ENCODE results near the gene PKIB.

DNA sequence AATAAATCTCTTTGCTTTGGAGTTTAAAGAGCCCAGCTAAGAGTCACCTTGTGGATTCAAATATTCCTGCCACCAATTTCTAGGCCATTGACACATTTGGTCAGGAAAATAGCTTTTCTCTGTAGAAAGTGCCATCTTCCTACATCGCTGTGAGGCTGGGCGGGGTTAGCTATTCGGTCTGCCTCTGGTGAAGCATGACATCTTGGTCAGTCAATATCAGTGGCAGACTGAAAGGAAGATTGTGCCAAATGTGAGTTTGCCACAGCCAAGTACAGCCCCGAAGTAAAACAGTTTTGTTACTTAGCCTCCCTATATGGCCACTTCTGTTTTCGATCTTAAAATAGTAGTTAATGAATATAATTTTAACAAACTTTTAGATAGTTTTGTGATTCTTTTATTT lies 103.9 kb downstream of the PKIB start:
- TF ChIP-seq, protein P1, sequence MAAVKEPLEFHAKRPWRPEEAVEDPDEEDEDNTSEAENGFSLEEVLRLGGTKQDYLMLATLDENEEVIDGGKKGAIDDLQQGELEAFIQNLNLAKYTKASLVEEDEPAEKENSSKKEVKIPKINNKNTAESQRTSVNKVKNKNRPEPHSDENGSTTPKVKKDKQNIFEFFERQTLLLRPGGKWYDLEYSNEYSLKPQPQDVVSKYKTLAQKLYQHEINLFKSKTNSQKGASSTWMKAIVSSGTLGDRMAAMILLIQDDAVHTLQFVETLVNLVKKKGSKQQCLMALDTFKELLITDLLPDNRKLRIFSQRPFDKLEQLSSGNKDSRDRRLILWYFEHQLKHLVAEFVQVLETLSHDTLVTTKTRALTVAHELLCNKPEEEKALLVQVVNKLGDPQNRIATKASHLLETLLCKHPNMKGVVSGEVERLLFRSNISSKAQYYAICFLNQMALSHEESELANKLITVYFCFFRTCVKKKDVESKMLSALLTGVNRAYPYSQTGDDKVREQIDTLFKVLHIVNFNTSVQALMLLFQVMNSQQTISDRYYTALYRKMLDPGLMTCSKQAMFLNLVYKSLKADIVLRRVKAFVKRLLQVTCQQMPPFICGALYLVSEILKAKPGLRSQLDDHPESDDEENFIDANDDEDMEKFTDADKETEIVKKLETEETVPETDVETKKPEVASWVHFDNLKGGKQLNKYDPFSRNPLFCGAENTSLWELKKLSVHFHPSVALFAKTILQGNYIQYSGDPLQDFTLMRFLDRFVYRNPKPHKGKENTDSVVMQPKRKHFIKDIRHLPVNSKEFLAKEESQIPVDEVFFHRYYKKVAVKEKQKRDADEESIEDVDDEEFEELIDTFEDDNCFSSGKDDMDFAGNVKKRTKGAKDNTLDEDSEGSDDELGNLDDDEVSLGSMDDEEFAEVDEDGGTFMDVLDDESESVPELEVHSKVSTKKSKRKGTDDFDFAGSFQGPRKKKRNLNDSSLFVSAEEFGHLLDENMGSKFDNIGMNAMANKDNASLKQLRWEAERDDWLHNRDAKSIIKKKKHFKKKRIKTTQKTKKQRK (IDR thresholded peaks at IDR 0.05; ENCODE audit: low read depth, low read length): no peak
- TF ChIP-seq EP300 (IDR thresholded peaks at IDR 0.05; ENCODE audit: borderline replicate concordance in 1 of 2, control insufficient read depth in 1 of 2, low read depth in 2 of 2, low read length in 2 of 2) (no peak), SRF (IDR thresholded peaks at IDR 0.05; ENCODE audit: low read depth in 2 of 2, low read length in 2 of 2) (no peak), TAF1 (IDR thresholded peaks at IDR 0.05; ENCODE audit: borderline replicate concordance, low read depth, low read length) (no peak)
- TF ChIP-seq, protein P2, sequence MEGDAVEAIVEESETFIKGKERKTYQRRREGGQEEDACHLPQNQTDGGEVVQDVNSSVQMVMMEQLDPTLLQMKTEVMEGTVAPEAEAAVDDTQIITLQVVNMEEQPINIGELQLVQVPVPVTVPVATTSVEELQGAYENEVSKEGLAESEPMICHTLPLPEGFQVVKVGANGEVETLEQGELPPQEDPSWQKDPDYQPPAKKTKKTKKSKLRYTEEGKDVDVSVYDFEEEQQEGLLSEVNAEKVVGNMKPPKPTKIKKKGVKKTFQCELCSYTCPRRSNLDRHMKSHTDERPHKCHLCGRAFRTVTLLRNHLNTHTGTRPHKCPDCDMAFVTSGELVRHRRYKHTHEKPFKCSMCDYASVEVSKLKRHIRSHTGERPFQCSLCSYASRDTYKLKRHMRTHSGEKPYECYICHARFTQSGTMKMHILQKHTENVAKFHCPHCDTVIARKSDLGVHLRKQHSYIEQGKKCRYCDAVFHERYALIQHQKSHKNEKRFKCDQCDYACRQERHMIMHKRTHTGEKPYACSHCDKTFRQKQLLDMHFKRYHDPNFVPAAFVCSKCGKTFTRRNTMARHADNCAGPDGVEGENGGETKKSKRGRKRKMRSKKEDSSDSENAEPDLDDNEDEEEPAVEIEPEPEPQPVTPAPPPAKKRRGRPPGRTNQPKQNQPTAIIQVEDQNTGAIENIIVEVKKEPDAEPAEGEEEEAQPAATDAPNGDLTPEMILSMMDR (IDR thresholded peaks at IDR 0.05 in 2 of 3, conservative IDR thresholded peaks at IDR 0.05 in 1 of 3; ENCODE audit: control insufficient read depth in 2 of 3, extremely low read depth in 1 of 3, insufficient read depth in 1 of 3, low read depth in 3 of 3, low read length in 3 of 3): no peak
- TF ChIP-seq, protein P3, sequence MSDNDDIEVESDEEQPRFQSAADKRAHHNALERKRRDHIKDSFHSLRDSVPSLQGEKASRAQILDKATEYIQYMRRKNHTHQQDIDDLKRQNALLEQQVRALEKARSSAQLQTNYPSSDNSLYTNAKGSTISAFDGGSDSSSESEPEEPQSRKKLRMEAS (IDR thresholded peaks at IDR 0.05; ENCODE audit: low read depth, low read length): no peak

Data from GM12878 (cell line).